Naive B cell (primary cell): ENCODE measurements around the gene WWTR1. TPM values are rescaled to one million over a fixed set of nuclear protein-coding genes. Genes with fewer than 3 reads are reported as not detected.

Experiments used
- ATAC-seq, 2 donors: fragments of 150-1000 bp; cut with Tn5 transposase; 2 replicates each; pipeline ENCODE4 v1.10.0; 2021; ENCODE audit warnings: low read depth in 2 of 2, mild to moderate bottlenecking in 2 of 2, moderate library complexity in 2 of 2
- DNase-seq: peaks from one replicate; pipeline ENCODE4 v3.0.0; 2022
- H3K27ac Mint-ChIP-seq, 6 donors: one replicate each; pipeline ENCODE4 v1.8.0; 2020 to 2022; ENCODE audit warnings: mild to moderate bottlenecking in 6 of 6, mixed read lengths in 6 of 6, moderate library complexity in 5 of 6, inconsistent platforms in 2 of 6
- H3K27me3 Mint-ChIP-seq, 3 donors: one replicate each; pipeline ENCODE4 v1.8.0; 2021 to 2022; ENCODE audit warnings: mixed read lengths in 3 of 3, mild to moderate bottlenecking in 1 of 3
- H3K36me3 Mint-ChIP-seq, 2 donors: one replicate each; pipeline ENCODE4 v1.8.0; 2020 to 2022; ENCODE audit warnings: mixed read lengths in 2 of 2, inconsistent platforms in 1 of 2, mild to moderate bottlenecking in 1 of 2
- H3K4me1 Mint-ChIP-seq, 3 donors: one replicate each; pipeline ENCODE4 v1.8.0; 2020 to 2022; ENCODE audit warnings: mixed read lengths in 3 of 3, inconsistent platforms in 1 of 3, mild to moderate bottlenecking in 1 of 3, moderate library complexity in 1 of 3
- H3K4me3 Mint-ChIP-seq, 8 donors: one replicate each; pipeline ENCODE4 v1.8.0; 2020 to 2022; ENCODE audit warnings: mild to moderate bottlenecking in 8 of 8, mixed read lengths in 8 of 8, moderate library complexity in 8 of 8, inconsistent platforms in 2 of 8
- H3K9me3 Mint-ChIP-seq, 7 donors: one replicate each; pipeline ENCODE4 v1.8.0; 2020 to 2022; ENCODE audit warnings: mixed read lengths in 7 of 7, mild to moderate bottlenecking in 5 of 7, inconsistent platforms in 2 of 7, moderate library complexity in 1 of 7
- polyA plus RNA-seq, 6 donors: library from polyadenylated mRNA; unstranded; fragments of 300-500 nt; fragmentation: Illumina TruSeq; gene quantifications; one replicate each; pipeline ENCODE4 v1.2.3, GENCODE V29; 2021; ENCODE audit warnings: low read depth in 6 of 6

The WWTR1 gene
- polyA plus RNA-seq, 6 donors from 2014 or later, result 0.61 TPM; not detected in 5

- no peak for ATAC-seq
Measured at GRCh38 chr3:149553781-149554451, 103.9 kb downstream of the WWTR1 start.

DNA sequence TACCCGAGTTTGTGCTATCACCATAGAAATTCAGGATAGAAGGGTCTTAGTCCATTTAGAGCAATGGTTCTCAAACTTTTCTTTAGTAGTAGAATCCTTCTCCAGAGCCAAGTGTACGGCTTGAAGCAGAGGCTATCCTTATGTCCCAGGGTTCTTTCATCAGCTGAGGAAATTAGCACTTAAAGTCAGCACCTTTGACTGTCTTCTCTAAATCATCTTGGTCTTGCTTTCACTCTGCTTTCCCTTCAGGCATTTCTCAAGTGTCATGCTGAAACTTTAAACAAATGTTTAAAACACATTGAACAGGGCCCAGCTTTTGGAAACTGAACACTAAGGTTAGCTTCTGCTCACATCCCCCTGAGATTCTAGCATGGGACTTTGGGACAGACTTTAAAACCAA lies 105.1 kb downstream of the WWTR1 start:
- Mint-ChIP-seq H3K4me1 (no peaks in the 10 kb centered on the region), H3K27me3 (peaks cover 0 to 5% (median 0%) of the 10 kb centered on the region in 3 donors), H3K9me3 (no peaks in the 10 kb centered on the region), H3K36me3 (no peaks in the 10 kb centered on the region), H3K4me3 (no peak overlapping the region), H3K27ac (no peak overlapping the region)
- ATAC-seq, result no peak
- no peak for DNase-seq

More at GRCh38 chr3:149553781-149554451, 103.9 kb downstream of the WWTR1 start:
- peaks cover 0 to 5% (median 5%) of the 10 kb centered on the region in 3 donors for H3K27me3 Mint-ChIP-seq
- H3K27ac Mint-ChIP-seq, result no peak overlapping the region
- H3K9me3 Mint-ChIP-seq, result no peaks in the 10 kb centered on the region
- H3K4me1 Mint-ChIP-seq, result no peaks in the 10 kb centered on the region
- H3K36me3 Mint-ChIP-seq, result no peaks in the 10 kb centered on the region
- H3K4me3 Mint-ChIP-seq, result no peak overlapping the region
- no peak for DNase-seq

- no peak for DNase-seq
- Mint-ChIP-seq H3K27me3 (peaks cover 0 to 8% (median 5%) of the 10 kb centered on the region in 3 donors), H3K9me3 (no peaks in the 10 kb centered on the region), H3K4me1 (no peaks in the 10 kb centered on the region), H3K4me3 (no peak overlapping the region), H3K27ac (no peak overlapping the region), H3K36me3 (no peaks in the 10 kb centered on the region)
- ATAC-seq, result no peak
Measured at GRCh38 chr3:149551500-149551899, 106.3 kb downstream of the WWTR1 start.

GRCh38 chr3:149548669-149549065 lies 109.2 kb downstream of the WWTR1 start:
- Mint-ChIP-seq H3K4me3 (no peak overlapping the region), H3K27me3 (peaks cover 0 to 9% (median 0%) of the 10 kb centered on the region in 3 donors), H3K36me3 (no peaks in the 10 kb centered on the region), H3K4me1 (no peaks in the 10 kb centered on the region), H3K27ac (no peak overlapping the region), H3K9me3 (no peaks in the 10 kb centered on the region)
- ATAC-seq, result no peak
- no peak for DNase-seq

- peaks cover 0 to 9% (median 0%) of the 10 kb centered on the region in 3 donors for H3K27me3 Mint-ChIP-seq
- ATAC-seq (no peak), DNase-seq (no peak)
- no peaks in the 10 kb centered on the region for H3K4me1 Mint-ChIP-seq
- no peaks in the 10 kb centered on the region for H3K9me3 Mint-ChIP-seq
- H3K36me3 Mint-ChIP-seq, result no peaks in the 10 kb centered on the region
- H3K27ac Mint-ChIP-seq, result no peak overlapping the region
- no peak overlapping the region for H3K4me3 Mint-ChIP-seq
Measured at GRCh38 chr3:149547954-149548668, 109.7 kb downstream of the WWTR1 start.

DNA sequence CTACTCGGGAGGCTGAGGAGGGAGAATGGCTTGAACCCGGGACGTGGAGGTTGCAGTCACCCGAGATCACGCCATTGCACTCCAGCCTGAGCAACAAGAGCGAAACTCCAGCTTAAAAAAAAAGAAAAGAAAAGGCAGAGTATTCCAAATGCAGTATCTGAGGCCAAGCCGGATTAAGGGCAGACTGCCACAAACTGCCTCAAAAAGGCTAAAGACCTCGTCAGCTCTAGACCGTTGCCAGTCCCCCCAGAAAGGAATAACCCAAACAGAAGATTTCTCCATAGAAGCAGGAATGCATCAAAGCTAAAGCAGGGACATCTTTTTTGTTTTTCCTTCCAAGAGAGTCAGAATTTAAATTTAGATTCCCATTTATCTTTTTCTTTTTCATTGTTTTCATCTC lies 110.4 kb downstream of the WWTR1 start:
- no peak overlapping the region for H3K27ac Mint-ChIP-seq
- DNase-seq (no peak), ATAC-seq (no peak)
- H3K36me3 Mint-ChIP-seq, result no peaks in the 10 kb centered on the region
- H3K9me3 Mint-ChIP-seq, result no peaks in the 10 kb centered on the region
- no peaks in the 10 kb centered on the region for H3K4me1 Mint-ChIP-seq
- H3K27me3 Mint-ChIP-seq, result peaks cover 0 to 15% (median 4%) of the 10 kb centered on the region in 3 donors
- H3K4me3 Mint-ChIP-seq, result no peak overlapping the region

- Mint-ChIP-seq H3K27me3 (peaks cover 0 to 24% (median 4%) of the 10 kb centered on the region in 3 donors), H3K4me1 (no peaks in the 10 kb centered on the region), H3K27ac (no peak overlapping the region)
Measured at GRCh38 chr3:149545049-149545448, 112.8 kb downstream of the WWTR1 start.

GRCh38 chr3:149542375-149543312 lies 115.2 kb downstream of the WWTR1 start:
- H3K9me3 Mint-ChIP-seq, result no peaks in the 10 kb centered on the region
- H3K4me3 Mint-ChIP-seq, result no peak overlapping the region

More at GRCh38 chr3:149545049-149545448, 112.8 kb downstream of the WWTR1 start:
- no peaks in the 10 kb centered on the region for H3K36me3 Mint-ChIP-seq
- no peak overlapping the region for H3K4me3 Mint-ChIP-seq
- ATAC-seq, result no peak
- DNase-seq, result no peak
- no peaks in the 10 kb centered on the region for H3K9me3 Mint-ChIP-seq

DNA sequence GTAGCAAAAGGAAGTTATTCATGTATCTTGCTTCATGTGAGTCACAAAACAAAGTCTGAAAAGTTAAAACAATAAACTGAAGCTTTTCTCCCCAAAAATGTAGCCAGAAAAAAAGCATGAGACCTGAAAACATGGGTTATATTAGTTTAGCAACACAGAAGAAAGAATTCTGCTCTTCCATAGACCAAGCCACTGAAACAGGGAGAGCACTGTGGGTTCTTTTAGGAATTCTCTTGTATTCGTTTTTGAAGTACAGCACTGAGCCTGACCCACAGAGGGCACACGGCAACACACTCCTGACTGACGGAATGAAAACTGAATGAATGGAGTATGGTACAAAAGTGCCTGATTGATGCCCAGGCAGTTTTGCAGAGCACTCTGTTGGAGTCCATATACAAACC lies 116.7 kb downstream of the WWTR1 start:
- H3K27ac Mint-ChIP-seq, result no peak overlapping the region
- DNase-seq (no peak), ATAC-seq (no peak)
- H3K4me1 Mint-ChIP-seq, result no peaks in the 10 kb centered on the region
- H3K36me3 Mint-ChIP-seq, result no peaks in the 10 kb centered on the region
- H3K9me3 Mint-ChIP-seq, result no peaks in the 10 kb centered on the region
- H3K4me3 Mint-ChIP-seq, result no peak overlapping the region
- H3K27me3 Mint-ChIP-seq, result peaks cover 0 to 15% (median 4%) of the 10 kb centered on the region in 3 donors

More at GRCh38 chr3:149542375-149543312, 115.2 kb downstream of the WWTR1 start:
- no peak for DNase-seq
- H3K4me1 Mint-ChIP-seq, result no peaks in the 10 kb centered on the region
- ATAC-seq, result no peak
- peaks cover 0 to 24% (median 4%) of the 10 kb centered on the region in 3 donors for H3K27me3 Mint-ChIP-seq
- H3K27ac Mint-ChIP-seq, result no peak overlapping the region
- no peaks in the 10 kb centered on the region for H3K36me3 Mint-ChIP-seq

- no peaks in the 10 kb centered on the region for H3K4me1 Mint-ChIP-seq
- no peak overlapping the region for H3K4me3 Mint-ChIP-seq
- no peaks in the 10 kb centered on the region for H3K36me3 Mint-ChIP-seq
- ATAC-seq, result no peak
- no peak overlapping the region for H3K27ac Mint-ChIP-seq
- no peaks in the 10 kb centered on the region for H3K9me3 Mint-ChIP-seq
- peaks cover 0 to 15% (median 4%) of the 10 kb centered on the region in 3 donors for H3K27me3 Mint-ChIP-seq
- no peak for DNase-seq
Measured at GRCh38 chr3:149538371-149538770, 119.5 kb downstream of the WWTR1 start.

- DNase-seq, result no peak
- no peaks in the 10 kb centered on the region for H3K36me3 Mint-ChIP-seq
- H3K27me3 Mint-ChIP-seq, result no peaks in the 10 kb centered on the region
- H3K27ac Mint-ChIP-seq, result no peak overlapping the region
- no peaks in the 10 kb centered on the region for H3K9me3 Mint-ChIP-seq
- H3K4me1 Mint-ChIP-seq, result peaks cover 9 to 17% (median 12%) of the 10 kb centered on the region in 3 donors
- ATAC-seq, result no peak
- H3K4me3 Mint-ChIP-seq, result no peak overlapping the region
Measured at GRCh38 chr3:149536429-149536828, 121.4 kb downstream of the WWTR1 start.

- no peaks in the 10 kb centered on the region for H3K36me3 Mint-ChIP-seq
- no peak for ATAC-seq
- no peaks in the 10 kb centered on the region for H3K9me3 Mint-ChIP-seq
- no peak overlapping the region for H3K4me3 Mint-ChIP-seq
- no peak for DNase-seq
- no peaks in the 10 kb centered on the region for H3K27me3 Mint-ChIP-seq
- H3K27ac Mint-ChIP-seq, result no peak overlapping the region
- peaks cover 9 to 19% (median 13%) of the 10 kb centered on the region in 3 donors for H3K4me1 Mint-ChIP-seq
Measured at GRCh38 chr3:149535333-149535685, 122.5 kb downstream of the WWTR1 start.

GRCh38 chr3:149534671-149535332 lies 123.0 kb downstream of the WWTR1 start:
- Mint-ChIP-seq H3K27me3 (no peaks in the 10 kb centered on the region), H3K27ac (peak overlapping the region in 1 of 6 donors; percentile 55), H3K9me3 (no peaks in the 10 kb centered on the region), H3K4me1 (peaks cover 9 to 19% (median 13%) of the 10 kb centered on the region in 3 donors), H3K36me3 (no peaks in the 10 kb centered on the region), H3K4me3 (no peak overlapping the region)
- ATAC-seq, result no peak
- no peak for DNase-seq
